ENCODE results near the gene DNPH1.

Gene DNPH1

GRCh38 chr6:43263314-43264178 lies 34.3 kb upstream of the DNPH1 start:
- peak; percentile 36 to 83 for DNase-seq

- no peak for DNase-seq
Measured at GRCh38 chr6:43262780-43263313, 33.6 kb upstream of the DNPH1 start.

- DNase-seq, result no peak
Measured at GRCh38 chr6:43262000-43262779, 32.9 kb upstream of the DNPH1 start.

GRCh38 chr6:43261198-43261597 lies 31.9 kb upstream of the DNPH1 start:
- no peak for DNase-seq

GRCh38 chr6:43260791-43261190 lies 31.5 kb upstream of the DNPH1 start:
- no peak for DNase-seq

GRCh38 chr6:43258807-43259686 lies 29.8 kb upstream of the DNPH1 start:
- DNase-seq, result no peak

- DNase-seq, result peak in 1 of 2 experiments; percentile 36
Measured at GRCh38 chr6:43258180-43258579, 28.9 kb upstream of the DNPH1 start.

GRCh38 chr6:43257367-43258145 lies 28.3 kb upstream of the DNPH1 start:
- peak; percentile 73 to 75 for DNase-seq

- peak in 1 of 2 experiments; percentile 43 for DNase-seq
Measured at GRCh38 chr6:43256670-43257366, 27.5 kb upstream of the DNPH1 start.

- no peak for DNase-seq
Measured at GRCh38 chr6:43255408-43256054, 26.2 kb upstream of the DNPH1 start.

GRCh38 chr6:43254846-43255245 lies 25.6 kb upstream of the DNPH1 start:
- no peak for DNase-seq

- DNase-seq, result no peak
Measured at GRCh38 chr6:43254138-43254817, 25.0 kb upstream of the DNPH1 start.

- DNase-seq, result no peak
Measured at GRCh38 chr6:43253401-43253800, 24.1 kb upstream of the DNPH1 start.

- peak in 1 of 2 experiments; percentile 42 for DNase-seq
Measured at GRCh38 chr6:43250992-43251373, 21.7 kb upstream of the DNPH1 start.

GRCh38 chr6:43248791-43249190 lies 19.5 kb upstream of the DNPH1 start:
- DNase-seq, result no peak

GRCh38 chr6:43248101-43248500 lies 18.8 kb upstream of the DNPH1 start:
- DNase-seq, result no peak

- peak; percentile 87 to 90 for DNase-seq
Measured at GRCh38 chr6:43247114-43247999, 18.1 kb upstream of the DNPH1 start.

GRCh38 chr6:43246301-43247113 lies 17.2 kb upstream of the DNPH1 start:
- peak; percentile 87 to 88 for DNase-seq
